DMS114 treated with DMSO at 0.1 percent for 48 hours (cell line): ENCODE data around the gene SLC25A22.

Experiments used
- DNase-seq: peaks from one replicate; lab custom pipeline; 2025; ENCODE audit not compliant: unreplicated experiment; lab: John Stamatoyannopoulos, UW

Gene SLC25A22

GRCh38 chr11:791658-792534 is 6.2 kb downstream of the SLC25A22 start:
- DNase-seq, result no peak

- no peak for DNase-seq
These were observed 7.1 kb downstream of the SLC25A22 start for GRCh38 chr11:790721-791564.

- DNase-seq, result no peak
These were observed 8.1 kb downstream of the SLC25A22 start, which contains the start of gene CEND1 for GRCh38 chr11:789943-790342. TSS of gene CEND1 (minus strand) at chr11:790090. CDS start at chr11:788576, 1,514 bp downstream.

GRCh38 chr11:788953-789940 is 8.8 kb downstream of the SLC25A22 start:
- no peak for DNase-seq

DNA sequence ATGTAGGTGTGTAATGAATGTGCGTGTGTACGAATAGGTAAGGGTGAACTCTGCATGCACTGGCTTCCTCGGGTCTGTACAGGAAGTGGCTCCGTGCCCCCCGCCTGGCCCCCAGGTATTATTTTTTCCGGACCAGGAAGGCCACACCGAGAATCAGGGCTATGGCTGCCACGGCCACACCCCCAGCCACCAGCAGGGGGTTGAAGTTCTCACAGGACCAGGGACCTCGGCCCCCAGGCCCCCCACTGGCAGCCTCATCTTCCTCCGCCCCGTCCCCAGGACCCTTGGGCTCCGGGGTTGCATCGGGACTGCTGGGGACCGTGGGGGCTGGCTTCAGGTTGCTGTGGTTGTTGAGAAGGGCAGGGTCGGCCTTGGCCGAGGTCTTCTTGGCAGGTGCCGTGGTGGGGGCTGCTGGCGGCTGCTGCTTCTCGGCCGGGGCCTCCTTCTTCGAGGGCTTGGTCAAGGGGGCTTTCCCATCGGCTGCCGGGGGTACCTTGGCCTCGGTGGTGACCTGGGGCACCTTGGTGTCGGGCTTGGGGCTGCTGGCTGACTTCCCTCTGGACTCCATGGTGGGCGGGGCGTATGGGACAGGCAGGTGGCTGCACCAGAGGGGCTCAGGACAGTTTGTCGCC is 10.0 kb downstream of the SLC25A22 start:
- DNase-seq, result no peak

DNA sequence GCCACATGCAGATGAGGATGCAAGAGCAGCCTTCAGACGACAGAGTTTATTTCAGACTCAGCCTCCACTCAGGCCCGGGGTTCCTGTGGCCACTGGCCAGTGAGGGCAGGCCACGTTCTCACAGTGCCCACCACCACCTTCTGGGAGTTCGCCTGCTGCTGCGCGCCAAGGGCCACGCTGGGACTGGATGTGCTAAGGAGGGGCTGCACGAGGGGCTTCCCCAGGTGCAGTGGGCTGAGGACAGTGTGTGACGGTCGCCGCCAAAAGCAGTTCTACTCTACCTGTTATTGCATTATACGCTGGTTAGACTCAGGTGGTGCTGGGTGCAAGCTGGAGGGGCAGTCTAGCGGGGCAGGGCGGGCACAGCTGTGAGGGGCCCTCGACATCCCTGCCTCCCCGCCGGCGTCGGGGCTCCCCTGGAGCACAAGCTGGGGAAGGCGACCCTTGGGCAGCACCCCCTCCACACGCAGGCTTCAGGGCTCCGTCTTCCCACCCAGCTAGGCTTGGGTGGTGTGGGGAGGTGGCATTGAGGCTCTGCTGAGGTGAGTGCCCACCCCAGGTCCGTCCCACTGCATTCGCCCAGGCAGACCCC is 10.9 kb downstream of the SLC25A22 start:
- DNase-seq, result no peak

GRCh38 chr11:786235-787083 is 11.6 kb downstream of the SLC25A22 start:
- no peak for DNase-seq

GRCh38 chr11:783581-784015 is 14.5 kb downstream of the SLC25A22 start:
- DNase-seq, result no peak

GRCh38 chr11:782264-783174 is 15.6 kb downstream of the SLC25A22 start:
- DNase-seq, result no peak

- DNase-seq, result no peak
These were observed 18.0 kb downstream of the SLC25A22 start for GRCh38 chr11:779955-780532.

- no peak for DNase-seq
These were observed 18.8 kb downstream of the SLC25A22 start for GRCh38 chr11:778976-779954.

GRCh38 chr11:777288-778255 is 20.5 kb downstream of the SLC25A22 start, which contains the start of gene GATD1:
TSS of gene GATD1 (minus strand) at chr11:777487. CDS start at chr11:777462, 25 bp downstream.
- peak; percentile 28 for DNase-seq

- no peak for DNase-seq
These were observed 21.4 kb downstream of the SLC25A22 start for GRCh38 chr11:776561-777287.

DNA sequence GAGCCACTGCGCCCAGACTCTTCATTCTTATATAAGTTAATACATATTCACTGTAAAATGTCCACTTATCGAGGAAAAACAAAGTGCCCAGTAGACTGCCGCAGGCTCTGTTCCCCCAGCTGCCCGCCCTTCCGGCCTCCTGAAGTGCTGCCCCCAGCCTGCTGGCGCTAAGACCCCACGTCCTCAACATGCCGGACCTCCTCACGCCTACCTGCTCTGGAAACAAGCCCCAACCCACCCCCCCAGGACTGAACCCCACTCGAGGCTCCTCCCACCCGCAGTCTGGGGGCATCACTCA is 21.9 kb downstream of the SLC25A22 start:
- no peak for DNase-seq
